HG03432 (cell line): ENCODE results near the gene KRT23.

Source experiments
- ATAC-seq: cut with Tn5 transposase; IDR thresholded peaks from one replicate; pipeline ENCODE4 v1.9.1; 2021; ENCODE audit warnings: mild to moderate bottlenecking, moderate library complexity; ENCODE audit not compliant: unreplicated experiment

KRT23 gene

GRCh38 chr17:40912486-40913210 is 24.8 kb downstream of the KRT23 start:
- no peak for ATAC-seq

GRCh38 chr17:40910441-40910841 is 27.0 kb downstream of the KRT23 start:
- no peak for ATAC-seq

DNA sequence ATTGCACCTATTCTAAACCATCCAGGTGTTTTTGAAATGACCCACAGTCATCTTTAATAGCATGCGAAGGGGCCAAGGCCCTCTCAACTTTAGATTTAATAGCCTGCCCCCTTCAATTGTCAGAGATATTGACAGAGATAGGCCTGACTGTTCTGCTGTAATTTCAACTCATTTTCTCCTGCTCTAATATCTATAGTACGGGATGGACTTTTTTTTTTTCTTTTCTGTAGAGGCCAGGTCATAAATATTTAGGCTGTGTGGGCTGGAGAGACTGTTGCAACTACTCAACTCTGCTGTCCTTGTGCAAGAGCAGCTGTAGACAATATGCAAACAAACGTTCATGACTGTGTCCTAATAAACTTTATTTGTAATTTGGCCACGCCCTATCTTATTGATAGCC is 27.7 kb downstream of the KRT23 start:
- no peak for ATAC-seq

DNA sequence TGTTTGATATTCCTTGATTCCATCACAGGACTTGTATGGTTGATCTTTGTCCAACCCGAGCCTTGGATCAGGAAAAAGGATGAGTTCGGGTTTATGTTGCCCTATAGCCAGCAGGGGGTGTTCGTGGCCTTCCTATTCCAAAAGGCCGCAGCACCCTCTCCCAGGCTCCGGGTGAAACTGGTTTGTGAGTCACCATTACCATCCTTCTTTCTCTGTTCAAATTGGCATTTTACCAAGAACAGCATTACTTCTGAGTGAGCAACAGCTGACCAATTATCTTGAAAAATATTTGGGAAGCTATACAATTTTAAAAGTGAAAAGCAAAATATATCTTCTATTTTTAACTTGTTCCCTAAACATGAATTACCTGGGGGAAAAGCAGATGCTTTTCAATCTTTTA is 28.1 kb downstream of the KRT23 start:
- no peak for ATAC-seq

GRCh38 chr17:40906613-40907012 is 30.8 kb downstream of the KRT23 start:
- ATAC-seq: no peak

GRCh38 chr17:40905370-40905769 is 32.1 kb downstream of the KRT23 start:
- ATAC-seq: no peak

DNA sequence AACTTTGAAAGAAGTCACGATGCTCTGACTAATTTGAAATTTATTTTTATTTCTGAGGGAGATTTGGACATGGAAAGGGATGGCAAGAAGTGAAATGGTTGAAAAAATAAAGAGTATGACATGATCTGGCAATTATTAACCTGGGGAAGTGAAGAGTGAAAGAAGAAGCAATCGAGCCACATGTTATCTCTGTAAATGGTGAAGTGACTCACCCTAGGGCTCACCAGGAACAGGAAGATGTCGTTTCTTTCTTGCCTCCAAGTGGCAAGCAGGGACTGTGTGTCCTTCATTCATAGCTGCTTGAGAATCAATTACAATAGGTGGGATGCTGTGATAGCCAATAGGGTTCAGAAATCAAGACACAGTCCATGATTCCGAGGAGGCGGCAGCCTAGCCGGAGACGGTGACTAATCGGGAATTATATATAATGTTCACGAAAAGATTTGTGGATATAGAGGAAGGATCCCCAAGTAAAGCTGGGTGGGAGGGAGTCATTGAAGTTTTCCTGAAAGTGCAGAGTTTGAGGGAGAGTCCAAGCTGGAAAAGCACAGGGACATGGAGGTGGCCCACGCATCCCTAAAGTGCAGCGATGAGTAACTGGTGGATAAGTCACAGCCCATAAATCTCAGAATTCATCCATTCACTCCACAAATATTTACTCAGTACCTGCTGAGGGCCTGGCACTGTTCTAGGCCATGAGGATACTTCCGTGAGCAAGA is 34.2 kb downstream of the KRT23 start:
- ATAC-seq: no peak

GRCh38 chr17:40902498-40902897 is 34.9 kb downstream of the KRT23 start:
- no peak for ATAC-seq

DNA sequence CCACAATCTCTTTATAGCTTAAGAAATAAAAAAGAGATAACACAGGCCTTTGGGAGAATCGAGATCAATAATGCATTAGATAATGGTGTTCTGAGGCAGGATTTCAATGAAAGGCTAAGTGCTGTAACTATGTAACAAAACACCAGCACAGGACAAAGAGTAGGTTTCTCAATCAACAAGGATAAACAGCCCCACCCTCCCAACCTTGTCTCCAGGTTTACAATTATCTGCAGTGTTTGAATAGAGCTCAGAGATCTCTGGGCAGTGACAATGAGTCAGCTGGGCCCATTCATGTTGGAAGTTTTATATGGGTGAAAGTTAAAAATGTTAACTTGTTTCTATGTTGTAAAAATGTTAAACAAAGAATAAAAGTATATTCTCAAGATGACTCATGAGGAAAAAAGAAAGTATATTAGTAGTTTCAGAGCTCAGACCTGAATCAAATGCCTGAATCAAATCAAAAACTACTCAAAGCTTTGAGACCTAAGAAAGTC is 35.4 kb downstream of the KRT23 start:
- ATAC-seq: no peak

DNA sequence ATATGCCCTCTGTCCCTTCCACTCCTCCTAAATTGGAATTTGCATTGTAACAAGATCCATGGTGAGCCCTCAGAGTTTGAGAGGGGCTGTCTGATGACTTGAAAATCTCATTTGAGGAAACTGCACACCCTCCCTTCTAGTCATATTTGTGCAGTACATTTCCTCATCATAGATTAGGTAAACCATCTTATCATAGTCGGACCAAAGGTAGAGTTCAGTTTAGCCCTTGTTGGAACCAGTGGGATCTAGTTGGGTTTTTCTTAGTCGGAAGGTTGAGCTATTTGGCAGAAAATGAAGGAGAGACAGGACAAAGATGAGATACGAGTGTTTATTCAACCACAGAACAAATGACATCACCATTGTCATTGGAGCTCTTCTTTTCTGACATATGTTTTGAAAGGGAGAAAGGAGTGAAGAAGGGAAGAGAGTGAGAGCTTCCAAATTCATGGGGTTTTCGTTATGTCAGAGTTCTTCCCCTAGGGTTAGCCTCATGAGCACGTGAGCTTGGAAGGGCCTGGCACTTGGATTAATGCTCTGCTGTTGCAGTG is 36.6 kb downstream of the KRT23 start:
- ATAC-seq: no peak

DNA sequence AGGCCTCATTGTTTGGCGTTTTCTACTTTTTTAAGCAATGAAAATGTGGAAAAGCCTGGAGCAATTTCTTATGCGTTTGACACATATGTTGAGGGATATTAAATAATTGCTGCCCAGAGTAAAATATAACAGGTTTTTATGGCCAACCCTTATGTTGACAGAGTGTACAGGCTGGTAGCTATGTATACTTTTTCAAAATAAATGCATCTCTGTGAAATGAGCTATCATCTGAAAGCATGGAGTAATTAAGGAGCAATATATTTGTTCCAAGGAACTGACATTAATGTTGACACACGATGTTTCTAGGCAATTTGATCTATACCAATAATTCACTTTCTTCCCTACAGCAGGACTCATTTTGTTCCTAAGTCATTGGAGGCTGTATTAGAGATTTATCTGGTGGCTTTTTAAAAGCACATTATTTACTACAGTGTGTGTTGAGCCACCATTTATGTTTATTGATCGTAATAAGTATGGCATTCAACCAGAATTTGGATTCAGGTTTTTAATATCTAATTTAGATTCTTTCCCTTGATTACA is 40.5 kb downstream of the KRT23 start:
- ATAC-seq: no peak

DNA sequence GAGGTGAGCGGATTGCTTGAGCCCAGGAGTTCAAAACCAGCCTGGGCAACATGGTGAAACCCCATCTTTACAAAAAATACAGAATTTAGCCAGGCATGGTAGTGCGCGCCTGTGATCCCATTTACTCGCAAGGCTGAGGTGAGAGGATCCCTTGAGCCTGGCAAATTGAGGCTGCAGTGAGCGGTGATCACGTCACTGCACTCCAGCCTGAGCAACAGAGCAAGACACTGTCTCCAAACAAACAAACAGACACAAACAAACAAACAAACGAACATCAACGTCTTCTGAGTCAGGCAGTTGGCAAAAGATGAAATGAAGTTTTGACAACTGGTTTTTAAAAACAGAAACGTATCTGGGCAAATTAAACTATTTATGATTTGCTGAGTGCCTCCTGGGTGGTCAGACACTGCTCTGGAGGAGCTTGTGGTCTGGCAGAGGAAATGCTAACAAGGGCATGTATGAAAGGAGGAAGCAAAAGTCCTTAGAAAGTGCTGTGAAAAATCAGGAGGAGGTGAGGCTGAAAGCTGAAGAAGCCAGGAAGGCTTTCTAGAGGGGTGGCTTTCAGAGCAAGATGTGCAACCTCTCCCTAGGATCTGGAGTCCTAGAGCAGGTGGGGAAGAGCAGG is 42.2 kb downstream of the KRT23 start:
- ATAC-seq: no peak

DNA sequence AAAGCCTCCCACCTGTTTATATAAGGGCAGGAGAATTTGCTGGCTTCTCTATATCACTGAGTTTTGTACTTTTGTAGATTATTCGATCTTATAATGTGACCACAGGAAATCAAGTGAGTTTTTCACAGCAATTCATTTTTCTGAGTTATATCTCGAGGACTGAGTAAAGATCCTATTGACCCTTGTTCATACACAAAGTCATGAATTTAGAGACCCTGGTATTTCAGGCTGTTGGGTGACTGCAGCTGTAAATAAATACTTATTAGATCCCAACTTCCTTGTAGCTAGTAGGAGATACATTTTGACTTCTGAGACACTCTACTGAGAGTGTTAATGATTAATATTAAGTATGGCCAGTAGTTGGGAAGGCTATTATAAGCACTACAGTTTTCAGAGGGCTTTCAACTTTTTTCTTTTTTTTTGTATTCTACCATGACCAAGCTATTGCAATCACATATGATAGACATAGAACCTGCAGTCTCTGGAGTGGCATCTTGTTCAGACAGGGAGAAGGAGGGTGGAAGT is 49.2 kb downstream of the KRT23 start:
- no peak for ATAC-seq

- ATAC-seq: no peak
These were observed 51.4 kb downstream of the KRT23 start for GRCh38 chr17:40886090-40886489.

GRCh38 chr17:40884708-40885512 is 52.5 kb downstream of the KRT23 start, which contains the start of gene KRT20:
KRT20 (minus strand) TSS chr17:40885242; CDS start chr17:40885185, 57 bp downstream.
- ATAC-seq: no peak

DNA sequence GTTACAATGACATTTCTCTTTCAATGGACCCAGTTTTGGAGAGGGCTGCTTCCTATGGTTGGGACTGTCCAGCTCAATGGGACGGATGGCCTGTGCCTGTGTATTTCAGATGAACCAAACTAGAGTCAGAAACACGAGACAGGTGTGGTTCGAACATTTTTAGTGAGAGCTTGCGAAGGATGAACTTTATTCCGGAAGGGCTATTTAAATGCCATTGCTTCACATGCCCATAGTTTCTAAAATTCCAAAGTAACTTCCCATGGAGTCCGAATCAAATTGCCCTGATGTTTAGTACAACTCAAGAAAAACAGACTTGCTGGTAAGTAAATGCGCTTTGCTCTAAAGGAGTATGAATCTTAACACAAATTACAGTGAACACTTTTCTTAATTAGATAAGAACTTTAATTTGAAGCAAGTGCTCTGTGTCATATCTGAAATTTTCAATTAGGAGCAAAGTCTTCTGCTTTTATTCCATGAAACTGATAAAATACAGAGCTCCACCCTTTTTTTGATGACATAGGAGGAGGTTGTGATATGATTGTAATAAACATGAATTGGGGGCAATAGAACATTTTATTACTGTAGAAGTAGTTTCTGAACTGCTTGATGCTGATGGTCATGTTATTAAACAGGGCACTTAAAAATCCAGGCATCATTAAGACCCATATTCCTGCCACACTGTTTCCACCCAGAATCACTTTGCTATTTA is 53.7 kb downstream of the KRT23 start:
- no peak for ATAC-seq

DNA sequence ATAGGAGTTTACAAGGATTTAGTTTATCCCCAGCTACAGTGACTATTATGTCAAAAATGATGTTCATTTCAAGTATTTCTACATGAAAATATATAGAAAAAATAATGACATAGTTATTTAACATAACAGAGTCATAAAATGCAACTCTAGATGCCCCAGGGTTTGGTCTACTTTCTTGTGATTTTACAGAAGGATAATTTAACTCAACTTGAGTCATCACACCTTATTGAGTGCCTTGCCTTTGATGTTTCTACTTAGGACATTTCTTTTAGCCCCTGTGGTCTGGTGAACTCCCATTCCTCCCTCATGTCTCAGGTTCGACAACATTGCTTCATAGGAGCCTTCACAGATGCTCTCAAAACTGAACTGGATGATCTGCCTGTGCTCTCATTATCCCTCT is 54.4 kb downstream of the KRT23 start:
- ATAC-seq: no peak

- ATAC-seq: no peak
These were observed 58.4 kb downstream of the KRT23 start for GRCh38 chr17:40879026-40879425.

DNA sequence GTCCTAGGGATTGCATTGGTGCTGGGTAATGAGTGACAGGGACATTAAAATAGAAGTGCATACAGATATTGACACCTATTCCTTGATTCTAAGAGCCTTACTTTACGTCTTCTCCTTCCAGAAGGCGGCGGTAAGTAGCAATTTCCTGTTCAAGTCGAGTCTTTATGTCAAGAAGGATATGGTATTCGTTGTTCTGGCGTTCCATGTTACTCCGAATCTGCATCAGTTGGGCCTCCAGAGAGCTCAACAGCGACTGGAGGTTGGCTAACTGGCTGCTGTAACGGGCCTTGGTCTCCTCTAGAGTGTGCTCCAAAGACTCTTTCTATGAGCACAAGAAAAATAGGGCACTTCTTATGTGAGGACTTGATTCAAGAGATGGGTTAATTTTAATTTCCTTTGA is 59.4 kb downstream of the KRT23 start:
- ATAC-seq: no peak

DNA sequence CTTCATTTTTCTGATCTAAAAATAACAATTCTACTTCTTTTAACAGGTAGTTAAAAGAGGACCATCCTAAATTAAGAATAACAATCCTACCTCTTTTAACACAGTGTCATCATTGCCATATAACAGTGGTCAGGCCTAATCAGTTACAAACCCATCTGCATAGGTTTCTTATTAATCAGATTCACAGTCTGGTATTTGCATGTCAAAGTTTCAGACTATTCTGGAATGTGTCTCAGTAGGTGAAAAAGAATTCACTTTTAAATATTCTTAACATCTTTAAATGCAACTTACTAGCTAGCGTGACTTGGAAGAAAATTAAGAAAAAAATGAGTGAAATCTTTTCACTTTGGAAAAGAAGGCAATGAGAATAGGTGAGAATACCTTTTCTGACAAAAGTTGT is 63.6 kb downstream of the KRT23 start:
- no peak for ATAC-seq
